ENCODE data around the gene SMARCD2.
"Not testable (repeated sequence)": the region's sequence is repeated elsewhere in the genome, so short reads cannot be mapped to it uniquely, and the experiment has no call there.

The SMARCD2 gene

GRCh38 chr17:63842540-63843386, at the start of gene SMARCD2:
SMARCD2 (minus strand) TSS chr17:63842685; CDS start chr17:63842674, 11 bp downstream.
- no peaks in the 10 kb centered on the region for H3K27me3 ChIP-seq
- H3K4me3 ChIP-seq (ENCODE audit: low read depth in 1 of 2, low read length in 1 of 2): peak within 1 kb of the TSS; percentile 89 to 92
- peak within 1 kb of the TSS; percentile 95 for H3K27ac ChIP-seq
- peak; percentile 52 for TF ChIP-seq CTCF (IDR thresholded peaks at IDR 0.05)
- H3K9me3 ChIP-seq: no peaks in the 10 kb centered on the region
- peaks cover 45% of the 10 kb centered on the region in 2 experiments for H3K4me1 ChIP-seq (ENCODE audit: control insufficient read depth in 1 of 2, insufficient read depth in 1 of 2, low read depth in 1 of 2, low read length in 1 of 2)
- no peaks in the 10 kb centered on the region for H3K36me3 ChIP-seq

GRCh38 chr17:63889026-63889848, 46.8 kb upstream of the SMARCD2 start:
- not testable (repeated sequence) for H3K27ac ChIP-seq; H3K9me3 ChIP-seq; H3K36me3 ChIP-seq; H3K27me3 ChIP-seq; H3K4me1 ChIP-seq (ENCODE audit: control insufficient read depth in 1 of 2, insufficient read depth in 1 of 2, low read depth in 1 of 2, low read length in 1 of 2); H3K4me3 ChIP-seq (ENCODE audit: low read depth in 1 of 2, low read length in 1 of 2)

- H3K9me3 ChIP-seq; H3K4me1 ChIP-seq (ENCODE audit: control insufficient read depth in 1 of 2, insufficient read depth in 1 of 2, low read depth in 1 of 2, low read length in 1 of 2); H3K36me3 ChIP-seq; H3K4me3 ChIP-seq (ENCODE audit: low read depth in 1 of 2, low read length in 1 of 2); H3K27me3 ChIP-seq; H3K27ac ChIP-seq: not testable (repeated sequence)
These were observed 42.6 kb upstream of the SMARCD2 start for GRCh38 chr17:63885119-63885518.

- not testable (repeated sequence) for H3K36me3 ChIP-seq; H3K4me3 ChIP-seq (ENCODE audit: low read depth in 1 of 2, low read length in 1 of 2); H3K4me1 ChIP-seq (ENCODE audit: control insufficient read depth in 1 of 2, insufficient read depth in 1 of 2, low read depth in 1 of 2, low read length in 1 of 2); H3K27me3 ChIP-seq; H3K9me3 ChIP-seq; H3K27ac ChIP-seq
These were observed 40.2 kb upstream of the SMARCD2 start for GRCh38 chr17:63882626-63883126.

- peak; percentile 66 for TF ChIP-seq CTCF (IDR thresholded peaks at IDR 0.05)
- Histone ChIP-seq H3K9me3 (no peaks in the 10 kb centered on the region), H3K36me3 (no peaks in the 10 kb centered on the region), H3K27me3 (no peaks in the 10 kb centered on the region), H3K4me1 (ENCODE audit: control insufficient read depth in 1 of 2, insufficient read depth in 1 of 2, low read depth in 1 of 2, low read length in 1 of 2) (no peaks in the 10 kb centered on the region), H3K4me3 (ENCODE audit: low read depth in 1 of 2, low read length in 1 of 2) (no peak within 1 kb of the TSS), H3K27ac (no peak within 1 kb of the TSS)
These were observed 39.6 kb upstream of the SMARCD2 start, which contains the start of gene GH2 for GRCh38 chr17:63881935-63882601. GH2 (minus strand) TSS chr17:63881944; CDS start chr17:63881801, 143 bp downstream.

- not testable (repeated sequence) for H3K36me3 ChIP-seq; H3K4me3 ChIP-seq (ENCODE audit: low read depth in 1 of 2, low read length in 1 of 2); H3K27me3 ChIP-seq; H3K4me1 ChIP-seq (ENCODE audit: control insufficient read depth in 1 of 2, insufficient read depth in 1 of 2, low read depth in 1 of 2, low read length in 1 of 2); H3K9me3 ChIP-seq; H3K27ac ChIP-seq
These were observed 38.9 kb upstream of the SMARCD2 start for GRCh38 chr17:63881337-63881736.

- no peaks in the 10 kb centered on the region for H3K4me1 ChIP-seq (ENCODE audit: control insufficient read depth in 1 of 2, insufficient read depth in 1 of 2, low read depth in 1 of 2, low read length in 1 of 2)
- H3K27me3 ChIP-seq: no peaks in the 10 kb centered on the region
- no peaks in the 10 kb centered on the region for H3K9me3 ChIP-seq
- no peak for TF ChIP-seq CTCF (IDR thresholded peaks at IDR 0.05)
- no peak overlapping the region for H3K27ac ChIP-seq
- H3K4me3 ChIP-seq (ENCODE audit: low read depth in 1 of 2, low read length in 1 of 2): no peak overlapping the region
- no peaks in the 10 kb centered on the region for H3K36me3 ChIP-seq
These were observed 38.2 kb upstream of the SMARCD2 start for GRCh38 chr17:63880706-63881105.

GRCh38 chr17:63878413-63878812, 35.9 kb upstream of the SMARCD2 start:
- not testable (repeated sequence) for H3K27me3 ChIP-seq

GRCh38 chr17:63874693-63875092, 32.2 kb upstream of the SMARCD2 start:
- H3K36me3 ChIP-seq; H3K27ac ChIP-seq; H3K9me3 ChIP-seq; H3K27me3 ChIP-seq; H3K4me1 ChIP-seq (ENCODE audit: control insufficient read depth in 1 of 2, insufficient read depth in 1 of 2, low read depth in 1 of 2, low read length in 1 of 2); H3K4me3 ChIP-seq (ENCODE audit: low read depth in 1 of 2, low read length in 1 of 2): not testable (repeated sequence)

More at GRCh38 chr17:63878413-63878812, 35.9 kb upstream of the SMARCD2 start:
- not testable (repeated sequence) for H3K9me3 ChIP-seq; H3K4me1 ChIP-seq (ENCODE audit: control insufficient read depth in 1 of 2, insufficient read depth in 1 of 2, low read depth in 1 of 2, low read length in 1 of 2); H3K36me3 ChIP-seq; H3K27ac ChIP-seq; H3K4me3 ChIP-seq (ENCODE audit: low read depth in 1 of 2, low read length in 1 of 2)

GRCh38 chr17:63874061-63874626, 31.7 kb upstream of the SMARCD2 start:
- H3K27ac ChIP-seq; H3K4me1 ChIP-seq (ENCODE audit: control insufficient read depth in 1 of 2, insufficient read depth in 1 of 2, low read depth in 1 of 2, low read length in 1 of 2); H3K9me3 ChIP-seq: not testable (repeated sequence)

More at GRCh38 chr17:63874061-63874626, 31.7 kb upstream of the SMARCD2 start:
- H3K36me3 ChIP-seq; H3K4me3 ChIP-seq (ENCODE audit: low read depth in 1 of 2, low read length in 1 of 2); H3K27me3 ChIP-seq: not testable (repeated sequence)
